GM19099 (cell line): ENCODE results near the gene GKN2.

Source experiments
- POLR2A ChIP-seq: IDR thresholded peaks from 3 replicates; pipeline ENCODE4 v1.6.1; 2011; ENCODE audit warnings: low read depth; ENCODE audit not compliant: insufficient read length; ENCODE audit errors: extremely low read depth

GKN2 gene

DNA sequence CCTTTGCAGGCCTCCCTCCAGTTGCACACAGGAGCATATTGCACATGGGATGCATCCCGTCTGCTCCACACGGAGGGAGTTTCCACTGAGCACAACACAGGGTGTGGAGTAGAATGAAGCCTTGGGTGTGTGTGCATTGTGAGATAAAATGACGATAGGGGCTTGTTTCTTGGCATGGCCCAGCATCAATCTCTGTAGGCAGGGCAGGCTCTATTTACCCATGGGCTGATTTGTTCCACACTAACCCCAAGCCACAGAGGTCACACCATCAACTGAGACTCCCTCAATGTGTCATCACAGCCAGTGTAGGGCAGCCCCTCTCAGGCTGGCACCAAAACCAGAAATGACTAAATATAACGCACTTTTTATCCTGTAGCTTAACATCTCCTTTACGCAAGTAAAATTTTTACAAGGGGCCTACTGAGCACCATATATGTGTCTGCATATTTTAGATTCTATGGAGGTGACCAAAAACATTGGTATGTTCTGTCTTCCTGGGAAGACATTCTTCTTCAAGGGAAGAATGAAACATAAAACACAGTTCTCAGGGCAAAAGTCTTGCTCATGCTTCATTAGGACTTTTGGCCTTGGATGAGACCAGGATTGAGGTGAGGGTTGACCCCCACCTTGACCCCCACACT is 19.0 kb upstream of the GKN2 start:
- no peak for TF ChIP-seq POLR2A

DNA sequence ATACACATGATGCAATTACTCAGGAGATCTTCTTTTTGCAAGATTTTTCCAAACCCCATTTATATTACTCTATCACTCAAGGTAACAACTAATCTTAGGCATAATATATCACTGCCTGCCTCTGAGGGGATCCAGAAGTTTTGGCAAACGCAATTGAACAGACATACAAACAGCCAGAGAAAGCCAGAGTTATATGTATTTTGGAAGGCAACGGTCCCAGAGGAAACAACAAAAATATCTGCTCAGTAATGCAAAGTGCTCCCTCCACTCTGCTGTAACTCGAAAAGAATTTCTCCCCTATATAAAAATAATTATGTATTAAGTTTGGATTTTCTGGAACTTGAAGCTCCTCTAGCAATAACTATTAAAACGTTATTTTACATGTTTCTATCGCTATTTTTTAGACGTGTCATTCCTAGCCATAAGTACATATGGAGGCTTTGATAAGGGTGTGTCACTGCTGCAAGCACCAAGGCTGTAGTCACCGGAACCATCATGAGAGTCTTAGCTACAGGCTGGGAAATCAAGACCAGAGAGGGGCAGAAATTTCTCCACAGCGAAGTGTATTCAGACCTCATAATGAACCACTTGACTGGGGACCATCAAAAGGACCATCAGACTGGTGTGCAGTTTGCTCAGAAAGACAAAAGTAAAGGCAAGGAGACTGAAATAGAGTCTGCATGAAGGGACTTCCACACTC is 18.0 kb upstream of the GKN2 start:
- no peak for TF ChIP-seq POLR2A

DNA sequence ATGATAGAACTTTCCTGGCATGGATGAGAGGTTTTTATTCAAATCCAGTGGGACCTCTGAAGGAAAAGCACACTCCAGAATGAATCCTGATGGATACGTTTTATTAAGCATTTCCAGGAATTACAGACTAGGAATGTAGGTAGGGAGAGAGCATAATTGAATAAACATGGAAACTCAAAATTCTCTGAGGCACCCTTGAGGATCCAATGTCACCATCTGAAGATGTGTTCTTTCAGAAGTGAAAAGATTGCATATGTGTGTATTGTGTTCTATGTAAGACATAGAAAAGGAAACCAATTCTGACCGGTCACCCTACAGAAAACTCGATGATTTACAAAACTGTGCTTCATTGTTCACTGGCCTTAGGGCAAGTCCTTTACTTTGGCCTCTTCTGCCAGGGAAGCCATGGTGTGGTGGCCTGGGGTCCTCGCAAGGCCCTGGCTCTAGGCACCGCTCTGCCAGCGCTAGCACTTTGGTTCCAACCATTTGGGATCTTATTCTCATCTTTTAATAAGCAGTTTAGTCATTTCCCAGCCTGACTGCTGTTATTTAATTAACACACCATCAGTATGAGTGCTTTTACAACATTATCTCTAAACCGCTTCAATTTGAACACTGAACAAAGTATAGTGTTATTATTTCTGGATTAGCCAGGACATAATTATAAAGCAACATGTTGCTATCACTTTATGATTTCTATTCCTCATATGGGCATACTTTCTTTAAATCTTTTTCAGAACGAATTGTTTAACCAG is 17.2 kb upstream of the GKN2 start:
- TF ChIP-seq POLR2A, result no peak

DNA sequence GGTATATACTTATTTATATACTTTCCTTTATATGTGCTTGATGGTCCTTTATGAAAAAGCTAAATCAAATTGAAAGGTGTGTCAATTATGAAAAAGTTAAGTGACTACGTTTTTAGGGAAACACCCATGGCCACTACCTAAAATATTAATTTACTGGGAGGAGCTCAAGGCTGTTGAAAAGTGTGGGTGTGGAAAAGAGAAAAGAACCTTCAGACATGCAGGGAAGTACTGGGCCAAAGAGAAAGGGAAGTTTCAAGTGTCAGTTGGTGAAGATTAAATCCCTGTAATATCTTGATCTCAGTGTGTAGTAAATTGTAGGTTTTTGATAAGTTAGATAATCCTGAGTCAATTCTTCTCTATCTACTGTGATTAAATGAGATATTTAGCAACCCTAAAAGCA is 15.5 kb upstream of the GKN2 start:
- no peak for TF ChIP-seq POLR2A

DNA sequence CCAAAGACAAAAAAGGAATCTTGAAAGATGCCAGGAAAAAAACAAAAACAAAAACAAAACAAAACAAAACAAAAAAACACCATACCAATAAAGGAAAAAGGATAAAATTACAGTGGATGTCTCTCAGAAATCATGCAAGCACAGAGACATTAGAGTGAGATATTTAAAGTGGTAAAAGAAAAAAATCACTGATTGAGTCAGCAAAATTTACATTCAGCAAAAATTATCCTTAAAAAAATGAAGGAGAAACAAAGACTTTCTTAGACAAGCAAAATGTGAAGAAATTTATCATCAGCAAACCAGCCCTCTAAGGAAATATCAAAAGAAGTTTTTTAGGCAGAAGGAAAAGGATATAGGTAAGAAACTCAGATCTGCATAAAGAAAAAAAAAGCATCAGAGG is 11.6 kb upstream of the GKN2 start:
- no peak for TF ChIP-seq POLR2A

DNA sequence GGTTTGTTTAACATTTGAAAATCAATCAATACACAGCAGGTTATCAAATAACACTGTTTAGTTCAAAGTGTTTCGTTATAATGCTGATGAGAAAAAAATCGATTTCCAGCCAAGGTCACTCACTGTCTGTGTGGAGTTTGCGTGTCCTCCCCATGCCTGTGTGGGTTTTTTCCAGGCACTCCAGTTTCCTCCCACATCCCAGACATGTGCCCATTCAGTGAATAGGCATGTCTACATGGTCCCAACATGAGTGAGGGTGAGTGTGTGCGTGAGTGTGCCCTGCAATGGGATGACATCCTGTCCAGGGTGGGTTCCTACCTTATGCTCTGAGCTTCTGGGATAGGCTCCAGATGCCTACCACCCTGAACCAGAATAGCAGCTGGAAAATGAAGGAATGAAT is 8.7 kb upstream of the GKN2 start:
- TF ChIP-seq POLR2A, result no peak

DNA sequence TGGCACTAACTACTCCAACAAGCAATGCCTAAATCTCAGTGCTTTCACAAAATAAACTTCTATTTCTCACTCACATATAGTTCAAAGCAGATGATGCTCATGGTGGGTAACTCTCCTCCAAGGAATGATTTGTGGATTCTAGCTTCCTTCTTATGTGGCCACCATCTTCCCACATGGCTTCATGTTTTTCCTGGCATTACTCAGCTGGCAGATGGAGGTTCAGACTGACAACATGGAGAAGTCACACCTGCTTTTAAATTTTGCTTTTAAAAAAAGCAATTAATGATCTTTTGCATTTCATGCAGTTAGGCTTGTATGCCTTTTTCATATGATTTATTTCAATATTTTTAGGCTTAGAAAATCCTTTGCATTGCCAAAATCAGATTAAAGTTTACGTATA is 6.3 kb upstream of the GKN2 start:
- TF ChIP-seq POLR2A, result no peak

DNA sequence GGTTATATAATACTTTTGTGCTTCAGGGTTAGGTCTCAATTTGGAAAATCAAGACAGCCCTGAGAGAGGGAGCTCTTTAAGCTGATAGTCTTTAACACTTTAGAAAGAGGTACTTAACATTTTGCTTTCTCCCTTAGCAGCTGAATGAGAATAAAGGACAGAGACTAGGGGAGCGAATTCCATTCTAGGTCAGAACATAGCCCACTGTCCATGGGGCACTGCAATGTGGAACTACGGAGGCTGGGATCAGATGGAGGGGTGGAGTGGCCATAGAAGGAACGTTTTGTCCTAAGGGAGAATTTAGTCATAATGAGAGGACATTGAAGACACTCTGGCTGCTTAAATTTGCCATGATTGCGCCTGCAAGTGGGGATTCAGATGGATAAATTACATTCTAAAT is 794 bp downstream of the GKN2 start:
- no peak for TF ChIP-seq POLR2A

DNA sequence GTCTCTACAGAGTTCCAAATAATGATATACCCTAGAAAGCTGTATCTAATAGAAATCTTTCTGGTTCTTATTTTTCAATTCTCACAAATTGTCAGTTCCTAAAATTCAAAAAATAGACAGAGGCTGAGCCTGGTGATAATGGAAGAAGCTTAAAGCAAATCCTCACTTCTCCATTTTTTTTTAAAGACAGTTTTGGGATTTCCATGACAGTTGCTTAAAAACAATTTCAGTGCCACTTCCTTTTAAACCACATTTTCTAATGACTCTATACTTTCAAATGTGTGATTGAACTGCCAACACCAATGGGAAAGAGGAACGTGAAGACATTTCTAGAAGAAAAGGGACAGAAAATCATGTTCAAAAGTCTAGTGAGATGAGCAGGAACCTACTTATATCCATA is 4.0 kb downstream of the GKN2 start:
- no peak for TF ChIP-seq POLR2A

DNA sequence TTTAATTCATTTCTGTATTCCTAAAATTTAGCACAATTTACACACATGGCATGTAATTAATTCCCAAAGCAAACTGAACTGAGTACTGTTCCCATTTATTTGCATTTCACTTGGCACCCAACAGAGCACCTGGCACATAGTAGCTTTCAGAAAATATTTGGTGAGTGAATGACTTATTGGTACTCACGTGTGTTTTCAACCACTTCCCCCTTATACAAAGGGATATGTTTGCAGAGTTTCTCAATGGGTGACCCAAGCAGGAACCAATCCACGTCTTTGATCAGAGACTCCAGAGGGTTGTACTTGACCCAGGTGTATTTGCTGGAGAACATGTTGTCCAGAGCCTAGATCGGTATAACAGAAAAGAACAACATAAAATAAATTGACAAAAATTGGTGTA is 6.6 kb downstream of the GKN2 start:
- no peak for TF ChIP-seq POLR2A

DNA sequence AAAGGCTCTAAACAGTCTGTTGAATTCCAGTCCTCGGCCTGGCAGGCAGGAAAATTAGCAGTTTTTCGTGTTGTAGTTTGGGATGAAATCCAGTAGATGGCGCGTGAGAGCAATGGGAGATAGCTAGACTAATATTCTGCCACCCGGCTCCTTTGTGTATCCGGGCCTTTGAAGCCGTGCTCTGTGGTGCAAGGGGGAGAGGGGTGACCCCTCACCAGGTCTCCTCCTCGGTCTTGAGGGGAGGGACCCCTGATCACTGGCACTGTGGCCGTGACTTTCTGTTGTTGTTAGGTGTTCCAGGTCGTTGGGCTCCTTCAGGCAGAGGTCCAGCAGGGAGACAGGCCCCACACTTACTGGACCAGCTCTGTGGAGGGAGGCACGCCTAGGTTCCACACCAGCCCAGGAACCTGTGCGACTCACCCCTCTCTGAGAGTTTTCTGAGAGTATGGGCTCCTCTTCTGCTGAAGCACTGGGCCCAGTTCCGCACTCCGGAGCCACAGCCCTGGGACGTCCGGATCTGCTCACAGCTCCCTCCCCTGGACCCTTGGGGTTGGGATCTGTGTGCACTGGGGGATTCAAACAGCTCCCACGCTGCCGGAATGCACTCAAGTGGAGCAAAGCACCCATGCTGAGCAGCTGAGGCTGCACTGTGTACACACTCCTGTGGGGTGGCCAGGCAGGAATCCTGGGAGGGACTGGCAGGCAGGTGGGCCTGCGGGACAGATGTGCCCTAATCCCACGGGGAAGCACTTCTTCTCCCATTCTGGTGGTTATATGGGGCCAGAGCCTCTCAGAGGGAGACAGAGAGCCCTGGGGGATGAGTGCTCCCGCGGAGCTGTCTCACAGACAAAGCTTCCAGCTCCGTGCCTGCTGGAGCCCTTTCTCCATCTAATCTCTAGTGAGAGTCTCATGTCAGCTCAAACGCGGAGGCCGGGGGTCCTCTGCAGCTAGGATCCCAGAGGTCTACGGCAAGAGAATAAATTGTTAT is 8.8 kb downstream of the GKN2 start:
- TF ChIP-seq POLR2A, result no peak

DNA sequence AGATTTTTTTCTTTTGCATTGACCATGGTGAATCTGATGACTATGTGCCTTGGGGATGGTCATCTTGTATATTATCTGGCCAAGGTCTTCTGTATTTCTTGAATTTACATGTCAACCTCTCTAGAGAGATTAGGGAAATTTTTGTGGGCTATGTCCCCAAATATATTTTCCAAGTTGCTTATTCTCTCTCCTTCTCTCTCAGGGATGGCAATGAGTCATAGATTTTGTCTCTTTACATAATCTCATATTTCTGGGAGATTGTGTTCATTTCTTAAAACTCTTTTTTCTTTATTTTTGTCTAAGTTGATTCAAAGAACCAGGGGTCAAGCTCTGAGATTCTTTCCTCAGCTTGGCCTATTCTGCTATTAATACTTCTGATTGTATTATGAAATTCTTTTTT is 9.9 kb downstream of the GKN2 start:
- no peak for TF ChIP-seq POLR2A

DNA sequence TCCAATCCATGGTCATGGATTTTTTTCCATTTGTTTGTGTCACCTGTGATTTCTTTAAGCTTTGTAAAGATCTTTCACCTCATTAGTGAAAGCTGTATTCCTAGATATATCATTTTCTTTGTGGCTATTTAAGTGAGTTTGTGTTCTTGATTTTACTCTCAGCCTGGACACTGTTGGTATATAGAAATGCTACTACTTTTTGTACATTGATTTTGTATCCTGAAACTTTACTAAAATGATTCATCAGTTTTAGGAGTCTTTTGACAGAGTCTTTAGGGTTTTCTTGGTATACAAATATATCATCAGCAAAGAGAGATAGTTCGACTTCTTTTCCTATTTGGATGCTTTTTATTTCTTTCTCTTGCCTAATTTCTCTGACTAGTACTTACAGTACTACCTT is 12.3 kb downstream of the GKN2 start:
- no peak for TF ChIP-seq POLR2A

DNA sequence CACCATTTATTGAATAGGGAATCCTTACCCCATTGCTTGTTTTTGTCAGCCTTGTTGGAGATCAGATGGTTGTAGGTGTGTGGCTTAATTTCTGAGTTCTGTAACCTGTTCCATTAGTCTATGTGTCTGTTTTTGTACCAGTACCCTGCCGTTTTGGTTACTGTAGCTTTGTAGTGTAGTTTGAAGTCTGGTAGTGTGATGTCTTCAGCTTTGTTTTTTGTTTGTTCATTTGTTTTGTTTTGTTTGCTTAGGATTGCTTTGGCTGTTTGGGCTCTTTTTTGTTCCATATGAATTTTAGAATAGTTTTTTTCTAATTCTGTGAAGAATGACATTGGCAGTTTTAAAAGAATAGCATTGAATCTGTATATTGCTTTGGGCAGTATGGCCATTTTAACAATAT is 12.7 kb downstream of the GKN2 start:
- no peak for TF ChIP-seq POLR2A

DNA sequence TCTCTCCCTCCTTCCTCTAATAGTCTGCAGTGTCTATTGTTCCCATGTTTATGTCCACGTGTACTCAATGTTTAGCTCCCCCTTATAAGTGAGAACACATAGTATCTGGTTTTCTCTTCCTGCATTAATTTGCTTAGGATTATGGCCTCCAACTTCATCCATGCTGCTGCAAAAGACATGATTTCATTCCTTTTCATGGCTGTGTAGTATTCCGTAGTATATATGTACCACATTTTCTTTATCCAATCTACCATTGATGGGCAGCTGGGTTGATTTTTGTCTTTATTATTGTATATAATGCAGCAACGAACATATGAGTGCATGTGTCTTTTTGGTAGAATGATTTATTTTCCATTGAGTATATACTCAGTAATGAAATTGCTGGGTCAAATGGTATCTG is 13.8 kb downstream of the GKN2 start:
- TF ChIP-seq POLR2A, result no peak
